ENCODE data around the gene OSBPL6. TPM values are rescaled to one million over a fixed set of nuclear protein-coding genes. Genes with fewer than 3 reads are reported as not detected.
"Not testable (repeated sequence)": the region's sequence is repeated elsewhere in the genome, so short reads cannot be mapped to it uniquely, and the experiment has no call there.

OSBPL6 gene
- total RNA-seq, 1 donor from 2014 or later: 6.5 TPM

- peak; percentile 72 for ATAC-seq
Measured at GRCh38 chr2:178306352-178307073, 112.2 kb downstream of the OSBPL6 start.

- no peak for ATAC-seq
Measured at GRCh38 chr2:178307650-178308049, 113.3 kb downstream of the OSBPL6 start.

GRCh38 chr2:178309541-178309940, 115.2 kb downstream of the OSBPL6 start:
- ATAC-seq: peak; percentile 69

- no peak for ATAC-seq
Measured at GRCh38 chr2:178315078-178315477, 120.8 kb downstream of the OSBPL6 start.

- ATAC-seq: no peak
Measured at GRCh38 chr2:178315488-178315948, 121.2 kb downstream of the OSBPL6 start.

GRCh38 chr2:178317811-178318210, 123.5 kb downstream of the OSBPL6 start:
- no peak for ATAC-seq

- ATAC-seq: no peak
Measured at GRCh38 chr2:178320011-178320585, 125.8 kb downstream of the OSBPL6 start.

GRCh38 chr2:178322068-178322467, 127.8 kb downstream of the OSBPL6 start:
- no peak for ATAC-seq

- not testable (repeated sequence) for ATAC-seq
Measured at GRCh38 chr2:178323331-178323730, 129.0 kb downstream of the OSBPL6 start.

GRCh38 chr2:178324077-178324476, 129.8 kb downstream of the OSBPL6 start:
- no peak for ATAC-seq

GRCh38 chr2:178325268-178325667, 131.0 kb downstream of the OSBPL6 start:
- ATAC-seq: no peak

GRCh38 chr2:178327516-178327915, 133.2 kb downstream of the OSBPL6 start:
- no peak for ATAC-seq

GRCh38 chr2:178328037-178328436, 133.7 kb downstream of the OSBPL6 start:
- ATAC-seq: no peak

GRCh38 chr2:178330175-178331017, 136.1 kb downstream of the OSBPL6 start:
- no peak for ATAC-seq

GRCh38 chr2:178331474-178332432, 137.4 kb downstream of the OSBPL6 start:
- ATAC-seq: peak; percentile 90

- ATAC-seq: no peak
Measured at GRCh38 chr2:178333851-178334250, 139.5 kb downstream of the OSBPL6 start.

- ATAC-seq: no peak
Measured at GRCh38 chr2:178335230-178335629, 140.9 kb downstream of the OSBPL6 start.

GRCh38 chr2:178344121-178344520, 149.8 kb downstream of the OSBPL6 start:
- no peak for ATAC-seq

GRCh38 chr2:178345951-178346350, 151.6 kb downstream of the OSBPL6 start:
- ATAC-seq: no peak

- ATAC-seq: no peak
Measured at GRCh38 chr2:178350051-178350450, 155.7 kb downstream of the OSBPL6 start.

GRCh38 chr2:178357704-178358103, 163.4 kb downstream of the OSBPL6 start:
- ATAC-seq: not testable (repeated sequence)
